Subcutaneous adipose tissue (tissue), 4 donors: Measurements from ENCODE around the gene FASTK. TPM values are rescaled to one million over a fixed set of nuclear protein-coding genes. Genes with fewer than 3 reads are reported as not detected.

Experiments used
- total RNA-seq, 4 donors: library from RNA; depleted of rRNA; stranded (reverse); fragments of >200 nt; gene quantifications; one replicate each; pipeline ENCODE4 v1.1.0, GENCODE V29; 2016
- TF ChIP-seq, protein P1 (sequence below): fragments of 450-650 bp; IDR thresholded peaks from one replicate; pipeline ENCODE4 v1.5.1; 2016; ENCODE audit warnings: low read depth, mild to moderate bottlenecking, control low read depth, antibody characterized with exemption, moderate library complexity

FASTK gene
- total RNA-seq, 4 donors from 2014 or later, result 36.8 to 88.9 (median 44.0) TPM

DNA sequence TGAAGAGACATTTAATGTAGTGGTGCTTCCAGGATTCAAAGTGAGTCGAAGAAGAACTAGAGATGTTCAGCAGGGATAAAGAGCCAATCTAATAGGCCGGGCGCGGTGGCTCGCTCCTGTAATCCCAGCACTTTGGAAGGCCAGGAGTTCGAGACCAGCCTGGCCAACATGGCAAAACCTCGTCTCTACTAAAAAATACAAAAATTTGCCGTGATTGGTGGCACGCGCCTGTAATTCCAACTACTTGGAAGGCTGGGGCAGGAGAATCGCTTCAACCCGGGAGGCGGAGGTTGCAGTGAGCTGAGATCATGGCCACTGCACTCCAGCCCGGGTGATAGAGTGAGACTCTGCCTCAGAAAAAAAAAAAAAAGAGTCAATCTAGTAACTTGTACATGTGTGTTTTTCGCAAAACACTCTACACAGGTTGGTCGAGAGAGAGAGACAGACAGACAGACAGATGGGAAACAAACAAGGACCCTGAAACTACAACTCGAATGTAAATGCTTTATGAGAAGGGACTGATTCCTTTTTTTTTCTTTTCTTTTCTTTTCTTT is 51.6 kb downstream of the FASTK start:
- TF ChIP-seq, protein P1, sequence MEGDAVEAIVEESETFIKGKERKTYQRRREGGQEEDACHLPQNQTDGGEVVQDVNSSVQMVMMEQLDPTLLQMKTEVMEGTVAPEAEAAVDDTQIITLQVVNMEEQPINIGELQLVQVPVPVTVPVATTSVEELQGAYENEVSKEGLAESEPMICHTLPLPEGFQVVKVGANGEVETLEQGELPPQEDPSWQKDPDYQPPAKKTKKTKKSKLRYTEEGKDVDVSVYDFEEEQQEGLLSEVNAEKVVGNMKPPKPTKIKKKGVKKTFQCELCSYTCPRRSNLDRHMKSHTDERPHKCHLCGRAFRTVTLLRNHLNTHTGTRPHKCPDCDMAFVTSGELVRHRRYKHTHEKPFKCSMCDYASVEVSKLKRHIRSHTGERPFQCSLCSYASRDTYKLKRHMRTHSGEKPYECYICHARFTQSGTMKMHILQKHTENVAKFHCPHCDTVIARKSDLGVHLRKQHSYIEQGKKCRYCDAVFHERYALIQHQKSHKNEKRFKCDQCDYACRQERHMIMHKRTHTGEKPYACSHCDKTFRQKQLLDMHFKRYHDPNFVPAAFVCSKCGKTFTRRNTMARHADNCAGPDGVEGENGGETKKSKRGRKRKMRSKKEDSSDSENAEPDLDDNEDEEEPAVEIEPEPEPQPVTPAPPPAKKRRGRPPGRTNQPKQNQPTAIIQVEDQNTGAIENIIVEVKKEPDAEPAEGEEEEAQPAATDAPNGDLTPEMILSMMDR, result no peak

DNA sequence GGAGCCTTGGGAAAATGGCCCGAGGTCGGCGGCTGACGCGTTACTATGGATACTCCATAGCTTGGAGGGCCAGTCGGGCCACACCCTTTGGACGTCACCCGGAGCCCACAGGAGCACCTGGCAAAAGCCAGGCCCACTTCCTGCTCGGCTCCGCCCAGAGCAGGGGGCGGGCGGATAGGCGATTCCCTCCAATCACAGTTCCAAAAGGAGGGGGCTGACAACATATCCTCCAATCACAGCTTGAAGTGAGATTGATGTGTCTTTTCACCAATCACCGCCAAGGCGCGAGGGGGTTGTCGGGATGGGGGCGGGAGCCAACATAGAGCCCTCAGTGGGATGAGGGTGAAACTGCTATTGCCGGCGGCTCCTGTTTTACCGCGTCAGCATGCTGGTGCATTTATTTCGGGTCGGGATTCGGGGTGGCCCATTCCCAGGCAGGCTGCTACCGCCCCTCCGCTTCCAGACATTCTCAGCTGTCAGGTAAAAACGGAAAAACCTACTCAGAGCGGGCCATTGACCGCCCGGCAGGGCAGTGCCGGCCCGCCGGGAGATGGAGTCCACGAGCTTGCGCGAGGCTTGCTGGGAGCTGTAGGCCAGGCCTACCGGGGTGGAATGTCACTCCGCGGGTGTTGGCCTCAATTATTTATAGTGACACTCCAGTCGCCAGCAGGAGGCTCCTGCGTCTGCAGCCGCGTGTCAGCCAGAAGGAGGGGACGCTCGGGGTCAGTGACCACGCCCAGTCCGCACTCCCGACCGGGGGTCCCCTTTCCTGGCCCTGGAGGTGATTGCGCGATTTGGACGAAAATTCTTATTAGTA is 52.3 kb downstream of the FASTK start, which contains the start of gene ABCB8:
Gene ABCB8 (plus strand): TSS at position 320 of the 817 bp plus-strand sequence. CDS start 66 bp downstream, at position 386.
- TF ChIP-seq, protein P1, result no peak

Other genes starting within 250 kb of the FASTK start
- under 1 TPM in 2 of 4 donors, not detected in 2; 0.33 to 0.68 TPM for gene AOC1, start 228.3 kb downstream of the FASTK start, total RNA-seq
- gene KCNH2, start 102.5 kb downstream of the FASTK start, total RNA-seq, result under 1 TPM in 1 of 4 donors, not detected in 3; 0.22 TPM
- gene NOS3, start 89.8 kb downstream of the FASTK start, total RNA-seq, result 10 to 100 TPM in 1 of 4 donors, 1 to 10 TPM in 3; 2.5 to 11.3 (median 6.0) TPM
- gene ATG9B, start 56.3 kb downstream of the FASTK start, total RNA-seq, result not detected
- 10 to 100 TPM; 13.2 to 45.4 (median 14.9) TPM for gene ABCB8, start 52.4 kb downstream of the FASTK start, total RNA-seq
- gene ASIC3, start 32.3 kb downstream of the FASTK start, total RNA-seq, result 1 to 10 TPM in 1 of 4 donors, under 1 TPM in 2, not detected in 1; 0.34 to 1.1 (median 0.44) TPM
- 10 to 100 TPM in 1 of 4 donors, 1 to 10 TPM in 3; 4.1 to 11.0 (median 6.8) TPM for gene CDK5, start 22.9 kb downstream of the FASTK start, total RNA-seq
- gene SLC4A2, start 21.2 kb downstream of the FASTK start, total RNA-seq, result 10 to 100 TPM; 40.1 to 65.0 (median 44.6) TPM
- 10 to 100 TPM; 18.3 to 37.3 (median 31.5) TPM for gene TMUB1, start 2.7 kb upstream of the FASTK start, total RNA-seq
- 10 to 100 TPM; 54.4 to 86.7 (median 62.7) TPM for gene AGAP3, start 5.7 kb upstream of the FASTK start, total RNA-seq
- gene GBX1, start 86.9 kb upstream of the FASTK start, total RNA-seq, result not detected
- gene ASB10, start 106.4 kb upstream of the FASTK start, total RNA-seq, result not detected
- not detected for gene H2BK1, start 129.7 kb upstream of the FASTK start, total RNA-seq
- 10 to 100 TPM; 21.2 to 34.7 (median 29.3) TPM for gene ABCF2, start 146.4 kb upstream of the FASTK start, total RNA-seq
- 10 to 100 TPM; 14.2 to 28.3 (median 24.3) TPM for gene CHPF2, start 151.7 kb upstream of the FASTK start, total RNA-seq
- gene SMARCD3, start 167.9 kb upstream of the FASTK start, total RNA-seq, result 10 to 100 TPM; 15.9 to 38.2 (median 21.1) TPM